Astrocyte of the cerebellum (primary cell): ENCODE measurements around the gene KLHL10.

Source experiments
- DNase-seq: peaks from one replicate; pipeline ENCODE4 v3.0.0-alpha.2; 2011; ENCODE audit warnings: low read depth
- H3K4me3 ChIP-seq: 2 replicates; pipeline ENCODE4 v1.5.1; 2011; ENCODE audit warnings: mild to moderate bottlenecking, low read depth, low read length, moderate library complexity
- in situ Hi-C: cut with HindIII; loops from 2 replicates; pipeline ENCODE4 v1.10.0; 2017; ENCODE audit warnings: low sequenced_read_pairs
- TF ChIP-seq, protein P1 (sequence below): IDR thresholded peaks from 2 replicates; pipeline ENCODE4 v1.5.1; 2012; ENCODE audit warnings: low read length, low read depth, moderate library complexity, mild to moderate bottlenecking; ENCODE audit errors: missing control alignments

Gene KLHL10

GRCh38 chr17:41837761-41838538 is at the start of gene KLHL10:
TSS of gene KLHL10 (plus strand) at chr17:41837825. CDS start at chr17:41837933, 108 bp downstream.
- H3K4me3 ChIP-seq = no peak within 1 kb of the TSS
- in situ Hi-C loops = no loop called here
- TF ChIP-seq, protein P1, sequence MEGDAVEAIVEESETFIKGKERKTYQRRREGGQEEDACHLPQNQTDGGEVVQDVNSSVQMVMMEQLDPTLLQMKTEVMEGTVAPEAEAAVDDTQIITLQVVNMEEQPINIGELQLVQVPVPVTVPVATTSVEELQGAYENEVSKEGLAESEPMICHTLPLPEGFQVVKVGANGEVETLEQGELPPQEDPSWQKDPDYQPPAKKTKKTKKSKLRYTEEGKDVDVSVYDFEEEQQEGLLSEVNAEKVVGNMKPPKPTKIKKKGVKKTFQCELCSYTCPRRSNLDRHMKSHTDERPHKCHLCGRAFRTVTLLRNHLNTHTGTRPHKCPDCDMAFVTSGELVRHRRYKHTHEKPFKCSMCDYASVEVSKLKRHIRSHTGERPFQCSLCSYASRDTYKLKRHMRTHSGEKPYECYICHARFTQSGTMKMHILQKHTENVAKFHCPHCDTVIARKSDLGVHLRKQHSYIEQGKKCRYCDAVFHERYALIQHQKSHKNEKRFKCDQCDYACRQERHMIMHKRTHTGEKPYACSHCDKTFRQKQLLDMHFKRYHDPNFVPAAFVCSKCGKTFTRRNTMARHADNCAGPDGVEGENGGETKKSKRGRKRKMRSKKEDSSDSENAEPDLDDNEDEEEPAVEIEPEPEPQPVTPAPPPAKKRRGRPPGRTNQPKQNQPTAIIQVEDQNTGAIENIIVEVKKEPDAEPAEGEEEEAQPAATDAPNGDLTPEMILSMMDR = no peak
- DNase-seq = no peak

DNA sequence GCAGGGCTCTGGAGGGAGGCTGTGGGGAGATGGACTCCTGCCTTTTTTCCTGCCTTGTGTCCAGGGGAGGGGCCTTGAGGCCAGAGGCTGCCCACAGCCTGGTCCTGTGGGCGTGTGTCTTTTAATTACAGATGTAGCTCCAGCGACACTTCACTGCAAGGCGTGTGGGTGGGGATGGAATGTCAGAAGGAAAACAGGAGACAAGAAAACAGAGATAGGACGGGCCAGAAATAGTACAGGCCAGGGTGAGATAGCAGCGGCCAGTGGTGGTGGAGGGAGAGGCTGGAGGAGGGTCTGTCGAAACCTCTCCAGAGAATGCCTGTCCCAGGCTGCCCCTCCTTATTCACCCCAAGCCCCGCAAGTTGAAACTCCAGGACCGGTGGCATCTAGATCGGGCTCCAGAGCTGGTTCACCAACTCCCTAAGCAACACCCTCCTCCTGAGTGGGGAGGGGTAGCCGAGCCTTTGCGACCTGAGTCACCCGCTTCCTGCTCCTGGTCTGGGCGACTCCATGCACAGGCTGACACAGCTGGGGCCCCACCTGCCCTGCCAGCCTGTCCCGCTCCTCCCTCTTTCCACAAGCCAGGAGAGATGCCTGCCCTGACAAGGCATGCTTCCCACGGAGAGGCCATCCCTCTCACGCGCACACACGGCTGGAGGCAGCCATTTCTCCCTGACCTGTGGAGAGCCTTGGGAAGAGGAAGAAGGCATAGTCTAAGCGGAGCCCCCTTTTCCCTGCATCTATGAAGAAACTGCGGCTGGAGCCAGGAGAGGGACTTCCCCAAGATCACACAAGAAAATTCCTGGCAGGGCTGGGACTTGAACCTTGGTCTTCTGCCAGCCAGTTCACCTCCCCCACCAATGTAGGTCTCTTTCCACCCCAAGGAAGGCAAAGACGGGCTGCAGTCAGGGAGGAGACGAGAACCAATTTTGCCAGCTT is 44.5 kb upstream of the KLHL10 start:
- TF ChIP-seq, protein P1 = no peak
- no peak overlapping the region for H3K4me3 ChIP-seq
- in situ Hi-C loops = no loop called here
- no peak for DNase-seq

DNA sequence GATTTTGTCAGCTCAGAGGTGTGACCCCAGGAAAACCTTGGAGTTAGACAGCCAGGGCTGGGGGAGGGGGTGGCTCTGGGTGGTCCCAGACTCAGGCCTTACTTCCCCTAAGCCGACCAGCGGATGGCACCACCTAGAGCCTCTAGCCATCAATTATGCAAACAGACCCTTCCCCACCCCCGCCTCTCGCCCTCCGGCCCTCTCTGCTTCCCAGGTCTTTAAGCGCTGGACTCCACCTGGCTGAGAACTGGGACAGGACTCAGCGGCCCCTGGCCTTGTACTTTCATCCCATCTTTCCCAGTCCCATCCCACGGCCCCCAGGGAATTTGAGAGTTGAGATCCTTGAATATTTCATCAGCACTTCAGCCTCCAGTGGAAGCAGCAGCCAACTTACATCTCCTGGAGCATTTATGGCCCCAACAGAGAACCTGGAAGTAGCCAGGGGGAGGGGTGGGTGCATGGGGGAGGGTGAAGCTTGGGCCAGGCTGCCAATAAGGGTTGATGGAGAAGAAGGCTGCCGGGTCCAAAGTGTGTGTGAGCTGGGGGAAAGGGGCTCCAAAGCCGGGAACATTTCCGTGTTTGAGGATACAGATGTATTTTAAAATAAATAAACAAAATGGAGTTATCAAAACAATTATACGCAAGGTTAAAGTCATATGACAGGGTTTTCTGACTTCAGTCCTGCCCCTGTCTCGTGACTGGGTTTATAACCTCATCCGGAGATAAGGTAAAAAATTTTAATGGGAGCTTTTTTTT is 43.7 kb upstream of the KLHL10 start:
- TF ChIP-seq, protein P1 = no peak
- in situ Hi-C loops = no loop called here
- no peak for DNase-seq
- no peak overlapping the region for H3K4me3 ChIP-seq

DNA sequence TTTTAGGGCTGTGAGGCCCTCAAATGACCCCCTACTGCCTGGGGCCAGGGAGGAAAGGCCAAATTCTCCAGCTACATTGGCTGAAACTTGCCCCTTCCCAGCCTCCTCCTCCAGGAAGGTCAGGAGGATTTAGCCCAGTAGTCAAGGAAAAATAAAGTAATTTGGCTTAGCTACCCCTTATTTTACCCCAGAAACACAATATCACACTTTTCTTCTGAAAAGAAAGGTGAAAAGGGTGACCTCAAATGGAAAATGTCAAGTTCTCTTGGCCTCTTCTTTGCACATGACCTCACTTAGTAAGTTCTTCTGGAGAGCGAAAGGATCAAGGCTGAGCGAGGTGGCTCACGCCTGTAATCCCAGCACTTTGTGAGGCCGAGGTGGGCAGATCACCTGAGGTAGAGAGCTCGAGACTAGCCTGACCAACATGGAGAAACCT is 43.1 kb upstream of the KLHL10 start:
- in situ Hi-C loops = no loop called here
- no peak overlapping the region for H3K4me3 ChIP-seq
- no peak for DNase-seq
- TF ChIP-seq, protein P1 = no peak

- DNase-seq = no peak
- no peak overlapping the region for H3K4me3 ChIP-seq
- in situ Hi-C loops = no loop called here
- TF ChIP-seq, protein P1 = no peak
Observed at GRCh38 chr17:41796121-41796895, 41.3 kb upstream of the KLHL10 start.

DNA sequence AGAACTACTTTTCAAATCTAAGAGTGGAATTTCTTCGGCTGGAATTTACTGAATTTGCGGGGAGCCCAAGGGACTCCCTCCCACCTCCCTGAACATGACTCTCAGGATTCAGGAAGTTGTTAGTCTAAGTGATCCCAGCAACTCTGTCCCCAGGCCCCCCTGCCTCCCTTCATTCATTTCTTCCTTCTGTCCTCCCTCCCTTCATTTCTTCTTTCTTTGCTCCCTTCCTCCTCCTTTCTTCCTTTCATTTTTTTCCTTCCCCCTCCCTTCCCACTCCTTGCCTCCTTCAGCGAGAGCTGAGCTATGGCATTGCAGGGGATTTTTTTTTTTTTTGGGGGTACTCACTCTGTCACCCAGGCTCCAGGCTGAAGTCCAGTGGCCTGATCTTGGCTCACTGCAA is 40.2 kb upstream of the KLHL10 start:
- in situ Hi-C loops = no loop called here
- TF ChIP-seq, protein P1 = no peak
- no peak for DNase-seq
- H3K4me3 ChIP-seq = no peak overlapping the region
